Endothelial cell of umbilical vein (primary cell): ENCODE results near the gene FIBCD1.

ENCODE experiments used
- CTCF ChIP-seq, 2 donors: IDR thresholded peaks; 1 replicate in 1 of 2; 2 replicates in 1 of 2; pipeline ENCODE4 v1.5.1; 2011; ENCODE audit warnings: low read length in 2 of 2, mild to moderate bottlenecking in 2 of 2, moderate library complexity in 2 of 2, control low read depth in 1 of 2, inconsistent platforms in 1 of 2, low read depth in 1 of 2; ENCODE audit not compliant: insufficient read depth in 1 of 2; ENCODE audit errors: extremely low read depth in 1 of 2
- FOS ChIP-seq: IDR thresholded peaks from 2 replicates; pipeline ENCODE4 v1.6.1; 2011; ENCODE audit warnings: mild to moderate bottlenecking, low read length, moderate library complexity, borderline replicate concordance; ENCODE audit not compliant: insufficient read depth
- MYC ChIP-seq: IDR thresholded peaks from one replicate; pipeline ENCODE4 v1.6.1; 2011; ENCODE audit warnings: mild to moderate bottlenecking, low read depth, low read length

- TF ChIP-seq CTCF (IDR thresholded peaks at IDR 0.05; ENCODE audit: extremely low read depth in 1 of 2, insufficient read depth in 1 of 2, low read depth in 1 of 2, low read length in 2 of 2) (no peak), FOS (no peak), MYC (no peak)
These were observed 37.1 kb upstream of the FIBCD1 start for GRCh38 chr9:130975932-130976841.
